HG03521 (cell line): Measurements from ENCODE around the gene PCDHB11.
"Not testable (repeated sequence)": the region's sequence is repeated elsewhere in the genome, so short reads cannot be mapped to it uniquely, and the experiment has no call there.

Experiments
- ATAC-seq: cut with Tn5 transposase; IDR thresholded peaks from one replicate; pipeline ENCODE4 v1.9.1; 2021; ENCODE audit warnings: mild to moderate bottlenecking, moderate library complexity; ENCODE audit not compliant: unreplicated experiment

Gene PCDHB11

DNA sequence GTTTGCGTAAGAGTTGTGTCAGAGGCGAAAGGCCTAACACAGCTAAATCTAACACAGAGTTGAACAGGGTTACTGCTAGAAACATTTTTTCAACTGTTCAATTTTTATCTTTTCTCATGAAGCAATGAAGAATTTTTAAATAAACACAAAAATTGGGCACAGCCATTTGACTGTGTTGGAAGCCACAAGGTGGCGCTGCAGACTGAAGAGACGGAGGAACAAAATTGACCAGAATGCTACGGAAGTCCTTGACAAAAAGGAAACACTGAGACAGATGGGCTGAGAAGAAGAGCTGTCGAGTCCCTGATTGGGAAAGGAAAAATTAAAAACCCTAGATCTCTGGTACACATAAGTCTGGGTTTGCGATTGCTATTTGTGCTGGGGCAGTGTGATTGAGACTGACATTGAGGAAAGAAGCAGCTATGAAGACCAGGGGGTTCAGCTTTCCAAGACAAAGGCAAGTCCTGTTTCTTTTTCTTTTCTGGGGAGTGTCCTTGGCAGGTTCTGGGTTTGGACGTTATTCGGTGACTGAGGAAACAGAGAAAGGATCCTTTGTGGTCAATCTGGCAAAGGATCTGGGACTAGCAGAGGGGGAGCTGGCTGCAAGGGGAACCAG is 12.4 kb upstream of the PCDHB11 start, which contains the start of gene PCDHB9:
Gene PCDHB9 (plus strand): TSS at position 265 of the 616 bp plus-strand sequence. CDS start 158 bp downstream, at position 423.
- no peak for ATAC-seq

DNA sequence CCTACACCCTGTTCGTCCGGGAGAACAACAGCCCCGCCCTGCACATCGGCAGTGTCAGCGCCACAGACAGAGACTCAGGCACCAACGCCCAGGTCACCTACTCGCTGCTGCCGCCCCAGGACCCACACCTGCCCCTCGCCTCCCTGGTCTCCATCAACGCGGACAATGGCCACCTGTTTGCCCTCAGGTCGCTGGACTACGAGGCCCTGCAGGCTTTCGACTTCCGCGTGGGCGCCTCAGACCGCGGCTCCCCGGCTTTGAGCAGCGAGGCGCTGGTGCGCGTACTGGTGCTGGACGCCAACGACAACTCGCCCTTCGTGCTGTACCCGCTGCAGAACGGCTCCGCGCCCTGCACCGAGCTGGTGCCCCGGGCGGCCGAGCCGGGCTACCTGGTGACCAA is 10.7 kb upstream of the PCDHB11 start:
- ATAC-seq = not testable (repeated sequence)

DNA sequence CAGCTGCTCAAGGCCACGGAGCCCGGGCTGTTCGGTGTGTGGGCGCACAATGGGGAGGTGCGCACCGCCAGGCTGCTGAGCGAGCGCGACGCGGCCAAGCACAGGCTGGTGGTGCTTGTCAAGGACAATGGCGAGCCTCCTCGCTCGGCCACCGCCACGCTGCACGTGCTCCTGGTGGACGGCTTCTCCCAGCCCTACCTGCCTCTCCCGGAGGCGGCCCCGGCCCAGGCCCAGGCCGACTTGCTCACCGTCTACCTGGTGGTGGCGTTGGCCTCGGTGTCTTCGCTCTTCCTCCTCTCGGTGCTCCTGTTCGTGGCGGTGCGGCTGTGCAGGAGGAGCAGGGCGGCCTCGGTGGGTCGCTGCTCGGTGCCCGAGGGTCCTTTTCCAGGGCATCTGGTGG is 10.3 kb upstream of the PCDHB11 start:
- not testable (repeated sequence) for ATAC-seq

DNA sequence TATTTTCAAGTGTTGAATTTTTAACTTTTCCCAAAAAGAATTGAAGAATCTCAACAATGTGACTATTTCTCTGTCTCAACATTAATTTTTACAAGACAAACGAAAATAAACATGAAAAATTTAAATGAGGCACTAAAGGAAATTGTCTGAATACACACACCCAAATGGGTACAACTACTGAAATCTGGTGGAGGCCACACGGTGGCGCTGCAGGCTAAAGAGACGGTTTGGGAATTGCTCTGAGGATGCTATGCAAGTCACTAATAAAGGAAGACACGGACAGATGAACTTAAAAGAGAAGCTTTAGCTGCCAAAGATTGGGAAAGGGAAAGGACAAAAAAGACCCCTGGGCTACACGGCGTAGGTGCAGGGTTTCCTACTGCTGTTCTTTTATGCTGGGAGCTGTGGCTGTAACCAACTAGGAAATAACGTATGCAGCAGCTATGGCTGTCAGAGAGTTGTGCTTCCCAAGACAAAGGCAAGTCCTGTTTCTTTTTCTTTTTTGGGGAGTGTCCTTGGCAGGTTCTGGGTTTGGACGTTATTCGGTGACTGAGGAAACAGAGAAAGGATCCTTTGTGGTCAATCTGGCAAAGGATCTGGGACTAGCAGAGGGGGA is 7.2 kb upstream of the PCDHB11 start, which contains the start of gene PCDHB10:
Gene PCDHB10 (plus strand): TSS at position 244 of the 616 bp plus-strand sequence. CDS start 200 bp downstream, at position 444.
- ATAC-seq = no peak

GRCh38 chr5:141194332-141194731 is 5.1 kb upstream of the PCDHB11 start:
- ATAC-seq = not testable (repeated sequence)

- no peak for ATAC-seq
Measured at GRCh38 chr5:141196363-141196762, 3.1 kb upstream of the PCDHB11 start.

DNA sequence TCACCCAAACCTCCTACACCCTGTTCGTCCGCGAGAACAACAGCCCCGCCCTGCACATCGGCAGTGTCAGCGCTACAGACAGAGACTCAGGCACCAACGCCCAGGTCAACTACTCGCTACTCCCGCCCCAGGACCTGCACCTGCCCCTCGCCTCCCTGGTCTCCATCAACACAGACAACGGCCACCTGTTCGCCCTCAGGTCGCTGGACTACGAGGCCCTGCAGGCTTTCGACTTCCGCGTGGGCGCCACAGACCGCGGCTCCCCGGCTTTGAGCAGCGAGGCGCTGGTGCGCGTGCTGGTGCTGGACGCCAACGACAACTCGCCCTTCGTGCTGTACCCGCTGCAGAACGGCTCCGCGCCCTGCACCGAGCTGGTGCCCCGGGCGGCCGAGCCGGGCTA is 1.7 kb downstream of the PCDHB11 start:
- ATAC-seq = not testable (repeated sequence)

DNA sequence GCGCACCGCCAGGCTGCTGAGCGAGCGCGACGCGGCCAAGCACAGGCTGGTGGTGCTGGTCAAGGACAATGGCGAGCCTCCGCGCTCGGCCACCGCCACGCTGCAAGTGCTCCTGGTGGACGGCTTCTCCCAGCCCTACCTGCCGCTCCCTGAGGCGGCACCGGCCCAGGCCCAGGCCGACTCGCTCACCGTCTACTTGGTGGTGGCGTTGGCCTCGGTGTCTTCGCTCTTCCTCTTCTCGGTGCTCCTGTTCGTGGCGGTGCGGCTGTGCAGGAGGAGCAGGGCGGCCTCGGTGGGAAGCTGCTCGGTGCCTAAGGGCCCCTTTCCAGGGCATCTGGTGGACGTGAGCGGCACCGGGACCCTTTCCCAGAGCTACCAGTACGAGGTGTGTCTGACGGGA is 2.2 kb downstream of the PCDHB11 start:
- ATAC-seq = not testable (repeated sequence)

GRCh38 chr5:141208478-141208877 is 9.1 kb downstream of the PCDHB11 start, which contains the start of gene PCDHB12:
Gene PCDHB12, plus strand, starts transcription at chr5:141208719. Its CDS starts 189 bp downstream, at chr5:141208908.
- no peak for ATAC-seq

- ATAC-seq = not testable (repeated sequence)
Measured at GRCh38 chr5:141210281-141210680, 10.9 kb downstream of the PCDHB11 start.

- not testable (repeated sequence) for ATAC-seq
Measured at GRCh38 chr5:141210849-141211248, 11.4 kb downstream of the PCDHB11 start.

DNA sequence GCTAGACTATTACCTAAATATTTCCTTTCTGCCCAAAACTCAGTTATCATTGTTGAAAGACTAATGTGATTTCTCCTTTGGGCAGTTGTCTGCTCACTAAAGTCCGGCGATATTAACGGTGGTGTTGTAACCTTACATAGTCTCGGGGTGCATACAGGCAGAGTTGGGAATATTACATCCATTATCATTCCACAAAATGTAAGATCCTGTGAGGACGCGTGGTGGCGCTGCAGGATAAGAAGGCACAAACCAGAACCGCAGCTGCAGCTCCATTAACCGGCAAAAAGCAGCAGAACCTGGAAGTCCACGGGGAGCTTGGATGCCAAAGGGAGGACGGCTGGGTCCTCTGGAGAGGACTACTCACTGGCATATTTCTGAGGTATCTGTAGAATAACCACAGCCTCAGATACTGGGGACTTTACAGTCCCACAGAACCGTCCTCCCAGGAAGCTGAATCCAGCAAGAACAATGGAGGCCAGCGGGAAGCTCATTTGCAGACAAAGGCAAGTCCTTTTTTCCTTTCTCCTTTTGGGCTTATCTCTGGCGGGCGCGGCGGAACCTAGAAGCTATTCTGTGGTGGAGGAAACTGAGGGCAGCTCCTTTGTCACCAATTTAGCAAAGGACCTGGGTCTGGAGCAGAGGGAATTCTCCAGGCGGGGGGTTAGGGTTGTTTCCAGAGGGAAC is 14.4 kb downstream of the PCDHB11 start, which contains the start of gene PCDHB13:
Gene PCDHB13 (plus strand): TSS at position 264 of the 684 bp plus-strand sequence. CDS start 205 bp downstream, at position 469.
- ATAC-seq = not testable (repeated sequence)

GRCh38 chr5:141214583-141214982 is 15.2 kb downstream of the PCDHB11 start:
- not testable (repeated sequence) for ATAC-seq

GRCh38 chr5:141215504-141215903 is 16.1 kb downstream of the PCDHB11 start:
- ATAC-seq = not testable (repeated sequence)

DNA sequence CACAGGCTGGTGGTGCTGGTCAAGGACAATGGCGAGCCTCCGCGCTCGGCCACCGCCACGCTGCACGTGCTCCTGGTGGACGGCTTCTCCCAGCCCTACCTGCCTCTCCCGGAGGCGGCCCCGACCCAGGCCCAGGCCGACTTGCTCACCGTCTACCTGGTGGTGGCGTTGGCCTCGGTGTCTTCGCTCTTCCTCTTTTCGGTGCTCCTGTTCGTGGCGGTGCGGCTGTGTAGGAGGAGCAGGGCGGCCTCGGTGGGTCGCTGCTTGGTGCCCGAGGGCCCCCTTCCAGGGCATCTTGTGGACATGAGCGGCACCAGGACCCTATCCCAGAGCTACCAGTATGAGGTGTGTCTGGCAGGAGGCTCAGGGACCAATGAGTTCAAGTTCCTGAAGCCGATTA is 16.6 kb downstream of the PCDHB11 start:
- ATAC-seq = not testable (repeated sequence)

DNA sequence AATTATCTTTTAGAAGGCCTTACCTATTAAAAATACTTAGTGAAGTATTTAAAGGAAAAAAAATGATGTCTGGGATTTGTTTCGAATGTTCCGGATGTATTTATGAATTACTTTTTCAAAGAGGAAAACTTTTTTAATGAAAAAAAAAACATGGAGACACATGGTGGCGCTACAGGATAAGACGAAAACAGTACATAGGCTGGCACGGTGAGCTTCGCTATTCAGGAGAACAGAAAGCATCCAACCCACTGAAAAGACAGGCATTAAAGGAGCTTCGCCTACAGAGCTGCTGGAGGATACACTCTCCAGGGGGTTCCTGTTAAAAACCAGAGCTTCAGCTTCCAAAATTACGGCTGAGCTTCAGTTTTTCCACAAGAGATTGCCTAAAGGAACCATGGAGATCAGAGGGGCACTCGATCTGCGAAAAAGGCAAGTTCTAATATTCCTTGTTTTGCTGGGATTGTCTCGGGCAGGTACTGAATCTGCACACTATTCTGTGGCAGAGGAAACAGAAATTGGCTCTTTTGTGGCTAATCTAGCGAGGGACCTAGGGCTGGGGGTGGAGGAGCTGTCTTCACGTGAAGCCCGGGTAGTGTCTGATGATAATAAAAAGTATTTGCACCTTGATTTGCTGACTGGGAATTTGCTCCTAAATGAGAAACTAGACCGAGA is 23.8 kb downstream of the PCDHB11 start, which contains the start of gene PCDHB14:
Gene PCDHB14 (plus strand): TSS at position 232 of the 672 bp plus-strand sequence. CDS start 163 bp downstream, at position 395.
- no peak for ATAC-seq

- ATAC-seq = not testable (repeated sequence)
Measured at GRCh38 chr5:141224844-141225243, 25.4 kb downstream of the PCDHB11 start.

GRCh38 chr5:141225421-141225820 is 26.0 kb downstream of the PCDHB11 start:
- ATAC-seq = not testable (repeated sequence)

DNA sequence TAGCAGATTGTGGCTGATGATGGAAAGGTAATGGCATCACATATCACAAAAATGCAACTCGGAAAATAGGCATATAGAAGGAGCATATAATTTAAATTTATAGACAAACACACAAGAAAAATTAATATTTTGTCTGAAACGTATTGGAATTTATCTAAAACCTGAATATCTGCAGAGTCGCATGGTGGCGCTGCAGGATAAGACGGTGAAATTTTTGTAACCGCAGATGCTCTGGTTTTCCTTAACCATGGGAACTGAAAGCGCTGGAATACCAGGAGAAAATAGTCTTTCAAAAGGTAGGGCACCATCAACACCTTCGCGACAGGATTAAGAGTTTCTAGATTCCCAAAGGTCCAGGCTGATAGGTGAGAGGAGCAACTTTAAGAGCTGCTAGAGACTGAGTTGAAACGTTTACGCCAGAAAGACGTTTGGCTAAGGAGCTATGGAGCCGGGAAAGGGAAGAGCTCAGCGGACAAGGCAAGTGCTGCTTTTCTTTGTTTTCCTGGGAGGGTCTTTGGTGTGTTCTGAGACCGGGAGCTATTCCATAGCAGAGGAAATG is 34.8 kb downstream of the PCDHB11 start:
- ATAC-seq = no peak

DNA sequence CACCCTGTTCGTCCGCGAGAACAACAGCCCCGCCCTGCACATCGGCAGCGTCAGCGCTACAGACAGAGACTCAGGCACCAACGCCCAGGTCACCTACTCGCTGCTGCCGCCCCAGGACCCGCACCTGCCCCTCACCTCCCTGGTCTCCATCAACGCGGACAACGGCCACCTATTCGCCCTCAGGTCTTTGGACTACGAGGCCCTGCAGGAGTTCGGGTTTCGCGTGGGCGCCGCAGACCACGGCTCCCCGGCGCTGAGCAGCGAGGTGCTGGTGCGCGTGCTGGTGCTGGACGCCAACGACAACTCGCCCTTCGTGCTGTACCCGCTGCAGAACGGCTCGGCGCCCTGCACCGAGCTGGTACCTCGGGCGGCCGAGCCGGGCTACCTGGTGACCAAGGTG is 36.5 kb downstream of the PCDHB11 start:
- ATAC-seq = not testable (repeated sequence)
